Activated T-helper 17 cell treated with anti-CD3 and anti-CD28 coated beads, Interleukin-2, amount 50 U/mL, for 72 hours (primary cell): ENCODE measurements around the gene DDN. TPM values are rescaled to one million over a fixed set of nuclear protein-coding genes. Genes with fewer than 3 reads are reported as not detected.
A peak's percentile ranks its signal among the peaks of the same experiment; 100 is the strongest.

Source experiments
- ATAC-seq: fragments of 150-1000 bp; cut with Tn5 transposase; replicated peaks from 2 replicates; pipeline ENCODE4 v1.10.0; 2021; ENCODE audit warnings: mild to moderate bottlenecking, moderate library complexity
- H3K27ac Mint-ChIP-seq: one replicate; pipeline ENCODE4 v1.8.0; 2022; ENCODE audit warnings: mixed read lengths
- H3K27me3 Mint-ChIP-seq: one replicate; pipeline ENCODE4 v1.8.0; 2022; ENCODE audit warnings: mixed read lengths
- H3K36me3 Mint-ChIP-seq: one replicate; pipeline ENCODE4 v1.8.0; 2022; ENCODE audit warnings: low read depth, mild to moderate bottlenecking, mixed read lengths
- H3K4me1 Mint-ChIP-seq: one replicate; pipeline ENCODE4 v1.8.0; 2022; ENCODE audit warnings: mixed read lengths
- H3K4me3 Mint-ChIP-seq: one replicate; pipeline ENCODE4 v1.8.0; 2022; ENCODE audit warnings: mild to moderate bottlenecking, mixed read lengths
- H3K9me3 Mint-ChIP-seq: one replicate; pipeline ENCODE4 v1.8.0; 2022; ENCODE audit warnings: mixed read lengths
- total RNA-seq, 2 donors: library from RNA; stranded (reverse); gene quantifications; one replicate each; pipeline ENCODE4 v1.2.3, GENCODE V29; 2022

DDN gene
- total RNA-seq, 2 donors from 2014 or later: 0.32 to 1.5 TPM

DNA sequence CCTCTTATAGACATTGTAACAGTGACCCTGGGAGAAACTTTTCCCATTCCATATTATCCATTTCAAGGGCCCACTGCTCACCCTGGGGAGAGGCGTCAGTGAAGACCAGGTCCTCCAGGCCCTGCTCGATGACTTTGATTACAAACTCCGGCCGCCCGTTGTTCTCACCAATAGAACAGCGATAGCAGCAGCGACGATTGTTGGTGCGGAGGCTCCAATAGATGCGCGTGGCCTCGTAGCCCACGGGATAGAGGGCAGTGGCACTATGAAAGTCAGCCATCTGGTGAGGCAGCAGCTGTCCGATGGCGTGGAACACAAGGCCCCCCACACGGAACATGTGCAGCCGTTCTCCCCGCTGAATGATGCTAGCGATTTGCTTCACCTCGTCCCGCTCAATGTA lies 26.9 kb upstream of the DDN start:
- Mint-ChIP-seq H3K27me3 (no peaks in the 10 kb centered on the region), H3K9me3 (no peaks in the 10 kb centered on the region), H3K36me3 (peaks cover 91% of the 10 kb centered on the region), H3K4me3 (no peak overlapping the region), H3K4me1 (peaks cover 6% of the 10 kb centered on the region), H3K27ac (peak overlapping the region; percentile 85)
- no peak for ATAC-seq

DNA sequence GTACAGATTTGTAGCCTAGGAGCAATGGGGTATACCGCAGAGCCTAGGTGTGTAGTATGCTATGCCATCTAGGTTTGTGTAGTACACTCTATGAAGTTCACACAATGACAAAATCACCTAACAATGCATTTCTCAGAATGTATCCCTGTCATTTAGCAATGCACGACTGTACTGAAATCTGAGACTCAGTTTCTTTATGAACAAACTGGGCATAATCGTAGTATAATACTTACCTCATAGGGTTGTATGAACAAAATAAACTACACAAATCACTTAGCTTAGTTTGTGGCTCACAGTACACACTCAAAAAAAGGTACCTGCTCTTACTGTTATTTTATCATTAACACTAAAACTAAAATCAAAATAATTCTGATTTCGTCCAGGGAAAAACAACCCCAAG lies 26.3 kb upstream of the DDN start:
- Mint-ChIP-seq H3K9me3 (no peaks in the 10 kb centered on the region), H3K4me3 (no peak overlapping the region), H3K27ac (peak overlapping the region; percentile 85), H3K36me3 (peaks cover 89% of the 10 kb centered on the region), H3K27me3 (no peaks in the 10 kb centered on the region), H3K4me1 (peaks cover 6% of the 10 kb centered on the region)
- ATAC-seq: peak; percentile 66

DNA sequence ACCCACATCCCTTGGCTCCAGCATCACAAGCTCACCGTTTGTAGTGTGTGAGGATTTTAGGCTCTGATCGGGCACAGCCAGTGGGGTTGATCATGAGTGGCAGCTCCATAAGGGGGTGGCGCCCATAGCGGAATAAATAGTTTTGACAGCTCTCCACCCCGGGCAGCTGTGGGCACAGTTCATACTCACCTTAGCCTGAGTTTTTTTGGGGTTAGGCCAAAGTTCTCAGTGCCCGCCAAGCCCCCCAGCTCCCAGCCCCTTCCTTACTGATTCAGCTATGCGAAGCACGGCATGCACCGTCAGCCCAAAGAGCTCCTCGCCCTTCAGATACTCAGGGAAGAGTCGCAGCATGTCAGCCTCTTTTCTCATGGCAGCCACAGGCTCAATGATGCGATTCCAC lies 25.4 kb upstream of the DDN start:
- Mint-ChIP-seq H3K27me3 (no peaks in the 10 kb centered on the region), H3K27ac (peak overlapping the region; percentile 69), H3K9me3 (no peaks in the 10 kb centered on the region), H3K4me1 (peaks cover 6% of the 10 kb centered on the region), H3K36me3 (peaks cover 80% of the 10 kb centered on the region), H3K4me3 (no peak overlapping the region)
- ATAC-seq: no peak

DNA sequence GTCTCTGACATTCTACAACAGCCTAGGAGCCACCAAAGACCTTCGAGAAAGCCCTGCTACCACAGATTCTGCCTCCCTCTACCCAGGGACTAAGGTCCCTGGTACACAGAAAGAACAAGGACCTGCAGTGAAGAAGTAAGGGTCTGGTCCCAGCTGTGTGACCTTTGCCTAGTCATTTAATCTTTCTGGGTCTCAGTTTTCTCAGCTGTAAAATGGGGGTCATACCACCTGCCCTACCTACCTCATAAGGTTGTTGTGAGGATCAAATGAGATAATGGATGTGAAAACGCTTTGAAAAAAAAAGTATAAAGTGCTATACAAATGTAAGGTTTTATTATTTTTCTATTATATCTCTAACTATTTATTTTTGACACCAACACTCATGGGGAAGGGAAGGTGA lies 24.6 kb upstream of the DDN start:
- no peaks in the 10 kb centered on the region for H3K9me3 Mint-ChIP-seq
- ATAC-seq: no peak
- no peak overlapping the region for H3K4me3 Mint-ChIP-seq
- H3K27ac Mint-ChIP-seq: no peak overlapping the region
- H3K36me3 Mint-ChIP-seq: peaks cover 73% of the 10 kb centered on the region
- no peaks in the 10 kb centered on the region for H3K27me3 Mint-ChIP-seq
- peaks cover 6% of the 10 kb centered on the region for H3K4me1 Mint-ChIP-seq

DNA sequence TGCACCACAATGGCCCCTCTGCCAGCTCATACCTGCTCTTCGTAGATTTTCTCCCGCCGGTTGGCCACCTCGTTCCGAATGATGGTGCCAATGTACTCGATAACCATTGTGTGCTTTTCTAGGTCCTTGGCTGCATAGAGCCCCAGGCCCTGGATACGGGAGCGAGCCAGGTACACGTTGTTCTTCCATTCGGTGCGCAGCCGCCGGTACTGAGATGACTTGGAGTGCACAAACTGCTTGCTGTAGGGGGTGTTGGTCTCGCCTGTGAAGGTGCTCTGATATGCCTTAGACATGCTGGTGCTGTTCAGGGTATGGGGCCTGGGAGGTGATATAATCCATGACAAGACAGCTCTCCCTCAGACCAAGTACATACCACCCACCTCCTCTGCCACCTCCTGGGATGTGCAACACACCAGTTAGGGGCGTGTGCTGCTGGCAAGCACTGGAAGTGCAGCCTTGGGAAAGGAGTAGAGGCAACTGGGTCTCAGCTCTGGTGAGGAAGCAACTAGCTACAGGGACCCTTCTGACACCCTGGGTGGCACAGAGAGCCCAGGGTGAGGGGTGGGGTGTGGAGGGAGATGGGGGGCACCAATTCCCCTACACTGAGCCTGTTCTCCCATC lies 23.5 kb upstream of the DDN start:
- Mint-ChIP-seq H3K27ac (no peak overlapping the region), H3K36me3 (peaks cover 61% of the 10 kb centered on the region), H3K27me3 (no peaks in the 10 kb centered on the region), H3K4me1 (peaks cover 6% of the 10 kb centered on the region), H3K4me3 (no peak overlapping the region), H3K9me3 (no peaks in the 10 kb centered on the region)
- ATAC-seq: no peak

DNA sequence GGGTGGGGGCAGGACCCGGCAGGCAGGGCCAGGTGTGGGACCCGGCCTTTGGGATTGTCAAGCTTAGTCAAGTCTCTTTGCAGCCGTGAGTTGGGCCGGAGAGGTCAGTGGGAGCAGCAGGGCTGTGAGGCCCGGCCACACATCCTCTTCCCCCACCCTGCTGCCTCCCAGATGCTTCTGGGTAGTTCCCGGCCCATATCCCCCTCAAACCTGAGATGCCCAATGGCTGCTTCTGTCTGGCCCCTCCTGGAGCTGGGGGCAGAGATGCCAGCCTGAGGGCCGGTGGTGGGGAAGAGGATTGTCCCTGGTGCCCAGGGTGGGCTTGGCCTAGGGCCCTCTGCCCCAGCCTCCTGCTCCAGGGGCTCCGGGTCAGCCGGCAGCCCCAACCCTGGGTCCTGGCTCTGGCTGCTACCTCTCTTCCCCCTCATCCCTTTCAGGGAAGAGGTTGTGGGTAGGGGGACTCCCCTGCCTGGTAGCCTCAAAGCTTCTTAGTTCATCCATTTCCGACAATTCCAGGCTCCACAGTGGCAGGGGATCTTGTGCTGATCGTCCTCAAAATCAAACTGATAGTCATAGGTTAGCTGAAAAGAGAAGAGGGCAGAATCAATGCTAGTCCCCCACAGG lies 22.2 kb upstream of the DDN start:
- H3K9me3 Mint-ChIP-seq: no peaks in the 10 kb centered on the region
- ATAC-seq: no peak
- peaks cover 15% of the 10 kb centered on the region for H3K4me1 Mint-ChIP-seq
- peak overlapping the region; percentile 22 for H3K27ac Mint-ChIP-seq
- no peak overlapping the region for H3K4me3 Mint-ChIP-seq
- no peaks in the 10 kb centered on the region for H3K27me3 Mint-ChIP-seq
- H3K36me3 Mint-ChIP-seq: peaks cover 59% of the 10 kb centered on the region

DNA sequence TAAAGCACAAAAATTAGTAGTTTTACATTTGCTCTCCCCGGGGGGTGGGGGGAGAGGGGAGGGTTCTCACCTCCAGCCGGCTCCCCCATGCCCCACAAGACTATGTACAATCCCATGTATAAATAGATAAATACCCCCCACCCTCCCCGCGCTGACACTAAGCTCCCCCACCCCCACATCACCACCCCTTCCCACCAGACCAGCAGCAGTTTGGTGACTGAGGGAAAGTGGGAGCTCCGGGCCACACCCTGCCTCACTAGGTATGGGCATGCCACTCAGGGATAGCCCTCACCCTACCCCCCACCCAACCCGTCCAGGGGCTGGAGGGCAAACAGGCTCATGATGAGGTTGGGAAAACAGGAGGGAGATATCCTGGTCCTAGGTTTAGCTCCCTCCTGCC lies 21.3 kb upstream of the DDN start:
- Mint-ChIP-seq H3K4me1 (peaks cover 12% of the 10 kb centered on the region), H3K36me3 (peaks cover 58% of the 10 kb centered on the region), H3K9me3 (no peaks in the 10 kb centered on the region), H3K4me3 (no peak overlapping the region), H3K27me3 (no peaks in the 10 kb centered on the region), H3K27ac (no peak overlapping the region)
- no peak for ATAC-seq

DNA sequence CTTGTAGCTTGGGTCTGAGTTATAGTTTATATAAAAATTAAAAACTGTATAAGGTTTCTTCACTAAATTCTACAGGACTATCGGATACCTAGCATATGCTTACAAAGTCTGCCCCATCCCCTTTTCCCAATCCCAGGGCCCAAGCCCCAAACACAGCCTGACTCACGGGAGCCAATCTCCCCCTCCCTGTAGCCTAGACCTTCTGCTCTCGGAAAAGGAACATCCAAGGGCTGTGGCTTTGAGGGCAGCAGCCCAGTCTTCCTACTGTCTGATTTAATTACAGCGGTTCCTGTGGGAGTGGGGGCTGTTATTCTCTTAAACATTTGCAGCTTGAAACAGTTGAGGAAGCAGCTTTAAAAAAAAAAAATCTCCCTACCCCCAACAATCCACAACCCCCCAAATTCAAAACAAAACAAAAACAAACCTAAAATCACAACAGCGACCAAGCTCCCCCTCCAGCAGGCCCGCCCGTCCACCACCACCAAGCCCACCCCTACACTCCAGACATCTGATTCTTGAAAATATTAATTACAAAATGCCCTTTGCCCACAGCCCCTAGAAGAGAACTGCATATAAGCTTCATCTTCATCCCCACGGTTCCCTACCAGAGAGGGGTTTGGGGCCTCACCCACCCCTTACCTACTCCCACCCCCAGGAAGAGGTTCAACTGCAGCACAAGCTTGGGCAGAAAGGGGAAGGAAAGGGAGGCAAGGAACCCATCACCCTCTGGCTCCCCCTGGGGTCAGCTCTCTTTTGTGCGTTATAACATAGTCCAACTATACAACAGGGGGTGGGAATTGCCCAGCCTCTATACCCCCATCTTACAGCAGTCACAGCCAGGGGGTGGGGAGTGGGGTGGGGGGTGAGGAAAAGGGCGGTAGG lies 20.5 kb upstream of the DDN start:
- Mint-ChIP-seq H3K27me3 (no peaks in the 10 kb centered on the region), H3K9me3 (no peaks in the 10 kb centered on the region), H3K4me3 (peak overlapping the region; percentile 92), H3K4me1 (peaks cover 16% of the 10 kb centered on the region), H3K27ac (peak overlapping the region; percentile 95), H3K36me3 (peaks cover 57% of the 10 kb centered on the region)
- ATAC-seq: no peak

DNA sequence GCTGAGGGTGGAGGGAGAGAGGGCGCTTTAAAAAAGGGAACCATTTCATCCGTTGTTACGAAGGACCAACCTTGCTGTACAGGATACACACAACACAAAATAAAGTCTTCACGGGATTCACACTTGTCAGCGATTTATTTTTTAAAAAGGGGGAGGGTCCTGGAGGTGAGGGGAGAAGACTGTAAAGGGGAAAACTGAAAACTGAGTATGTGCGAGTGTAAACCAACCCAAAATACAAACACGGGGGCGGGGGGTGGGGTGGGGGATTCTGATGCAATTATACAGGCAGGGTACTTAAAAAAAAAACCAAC lies 19.9 kb upstream of the DDN start:
- peaks cover 16% of the 10 kb centered on the region for H3K4me1 Mint-ChIP-seq
- peak overlapping the region; percentile 95 for H3K27ac Mint-ChIP-seq
- ATAC-seq: no peak

DNA sequence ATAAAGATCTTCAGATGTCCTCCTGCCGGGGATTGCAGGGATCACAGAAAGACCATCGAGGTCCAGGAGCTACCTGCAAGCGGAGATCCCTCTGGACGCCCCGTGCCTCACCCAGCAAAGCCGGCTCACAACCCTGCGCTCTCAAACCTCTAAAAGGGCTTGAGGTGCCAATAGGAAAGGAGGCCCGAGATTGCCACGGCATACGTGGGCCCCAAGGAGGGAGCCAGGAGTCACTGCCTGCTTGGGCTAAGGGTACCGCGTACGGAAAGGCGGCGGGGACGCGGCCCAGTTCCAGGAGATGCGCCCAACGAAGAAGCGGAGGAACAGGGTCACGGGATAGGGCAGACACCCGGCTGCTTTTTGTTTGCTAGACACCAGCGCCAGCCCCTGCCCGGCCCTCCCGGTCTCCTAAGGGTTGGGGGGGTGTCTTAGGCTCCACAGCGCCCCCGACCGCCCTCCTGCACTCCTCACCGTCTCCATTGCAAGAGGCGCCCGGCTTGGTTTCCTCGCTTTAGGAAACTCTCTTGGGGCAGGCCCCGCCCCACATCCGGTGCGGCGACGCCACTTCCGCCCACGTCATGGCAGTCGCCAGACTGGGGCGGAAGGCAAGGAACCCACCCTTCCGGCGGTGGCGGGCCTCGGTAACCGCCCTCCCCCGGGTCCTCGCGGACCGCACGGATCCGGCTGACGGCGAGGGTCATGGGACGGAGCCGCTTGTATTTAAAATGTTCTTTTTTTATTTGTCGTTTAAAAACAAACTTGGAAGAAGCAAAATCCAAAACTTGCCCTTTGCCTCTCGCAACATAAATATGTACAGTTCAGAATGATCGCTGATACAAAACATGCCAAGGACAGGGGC lies 19.3 kb upstream of the DDN start, which contains the start of gene PRKAG1:
Gene PRKAG1 (minus strand): TSS at position 516 of the 859 bp plus-strand sequence. CDS start 36 bp downstream, at position 480.
- Mint-ChIP-seq H3K36me3 (peaks cover 56% of the 10 kb centered on the region), H3K27ac (peak within 1 kb of the TSS; percentile 95), H3K9me3 (no peaks in the 10 kb centered on the region), H3K4me1 (peaks cover 16% of the 10 kb centered on the region), H3K4me3 (peak within 1 kb of the TSS; percentile 92), H3K27me3 (no peaks in the 10 kb centered on the region)
- peak; percentile 95 for ATAC-seq

More for the DNA sequence above, 19.9 kb upstream of the DDN start:
- peaks cover 53% of the 10 kb centered on the region for H3K36me3 Mint-ChIP-seq
- no peaks in the 10 kb centered on the region for H3K27me3 Mint-ChIP-seq
- peak overlapping the region; percentile 92 for H3K4me3 Mint-ChIP-seq
- no peaks in the 10 kb centered on the region for H3K9me3 Mint-ChIP-seq

DNA sequence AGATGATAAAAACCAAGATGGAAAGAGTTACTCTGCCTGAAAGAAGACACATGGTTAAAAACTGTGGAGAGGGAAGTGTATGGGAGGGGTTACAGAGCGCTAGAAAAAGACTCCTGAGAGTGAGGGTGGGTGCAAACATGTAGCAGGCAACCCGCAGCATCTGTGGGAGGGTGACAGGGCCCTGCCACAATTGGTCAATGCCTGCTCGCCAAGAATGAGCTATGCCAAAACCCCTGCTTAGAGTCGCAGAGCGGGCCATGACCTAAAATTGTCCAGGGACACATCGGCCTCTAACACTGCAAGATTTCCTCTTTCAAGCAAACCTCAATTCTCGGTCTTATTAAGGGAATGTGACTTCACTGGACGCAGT lies 18.7 kb upstream of the DDN start:
- ATAC-seq: peak; percentile 39
- H3K9me3 Mint-ChIP-seq: no peaks in the 10 kb centered on the region

DNA sequence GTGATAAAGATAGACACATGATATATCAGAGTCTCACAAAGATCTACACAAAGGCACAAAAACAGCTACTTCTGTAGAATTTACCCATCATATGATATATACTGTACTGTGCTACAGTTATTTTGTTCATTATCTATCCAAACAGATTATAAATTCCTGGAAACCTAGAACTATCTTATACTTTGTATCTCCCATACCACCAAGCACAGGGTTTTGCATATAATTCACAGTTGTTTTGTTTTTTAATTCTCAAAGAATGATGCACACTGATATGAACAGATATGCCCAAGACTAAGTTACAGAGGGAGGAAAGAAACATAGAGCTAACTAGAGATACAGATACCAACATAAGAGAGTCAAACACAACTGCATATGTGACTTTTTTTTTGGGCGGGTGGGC lies 16.0 kb upstream of the DDN start:
- Mint-ChIP-seq H3K9me3 (no peaks in the 10 kb centered on the region), H3K36me3 (peaks cover 65% of the 10 kb centered on the region), H3K4me3 (no peak overlapping the region), H3K27me3 (no peaks in the 10 kb centered on the region), H3K4me1 (peaks cover 16% of the 10 kb centered on the region), H3K27ac (no peak overlapping the region)
- ATAC-seq: no peak

More for the DNA sequence above, 18.7 kb upstream of the DDN start:
- H3K4me1 Mint-ChIP-seq: peaks cover 16% of the 10 kb centered on the region
- peak overlapping the region; percentile 92 for H3K4me3 Mint-ChIP-seq
- H3K27ac Mint-ChIP-seq: peak overlapping the region; percentile 95
- peaks cover 56% of the 10 kb centered on the region for H3K36me3 Mint-ChIP-seq
- no peaks in the 10 kb centered on the region for H3K27me3 Mint-ChIP-seq

DNA sequence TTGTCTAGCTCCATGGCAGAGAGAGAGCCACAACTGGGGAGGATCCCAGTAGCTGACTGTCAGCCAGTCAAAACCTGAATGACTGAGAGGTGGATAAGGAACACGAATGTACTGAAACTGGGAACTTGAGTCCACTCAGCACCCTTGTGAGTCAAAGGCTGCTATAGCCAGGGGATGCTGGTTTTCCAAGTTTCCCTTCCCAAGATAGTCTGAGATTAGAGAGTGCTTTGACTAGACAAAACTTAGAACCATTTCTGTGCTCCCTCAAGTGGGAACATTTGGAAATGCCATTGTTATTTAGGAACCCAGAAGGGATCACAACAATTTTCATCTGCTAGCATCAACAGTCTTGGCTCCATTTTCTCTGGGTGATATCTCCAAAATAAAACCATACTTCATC lies 15.4 kb upstream of the DDN start:
- H3K4me3 Mint-ChIP-seq: no peak overlapping the region
- no peaks in the 10 kb centered on the region for H3K27me3 Mint-ChIP-seq
- H3K4me1 Mint-ChIP-seq: peaks cover 16% of the 10 kb centered on the region
- H3K9me3 Mint-ChIP-seq: no peaks in the 10 kb centered on the region
- peaks cover 71% of the 10 kb centered on the region for H3K36me3 Mint-ChIP-seq
- ATAC-seq: no peak
- no peak overlapping the region for H3K27ac Mint-ChIP-seq

DNA sequence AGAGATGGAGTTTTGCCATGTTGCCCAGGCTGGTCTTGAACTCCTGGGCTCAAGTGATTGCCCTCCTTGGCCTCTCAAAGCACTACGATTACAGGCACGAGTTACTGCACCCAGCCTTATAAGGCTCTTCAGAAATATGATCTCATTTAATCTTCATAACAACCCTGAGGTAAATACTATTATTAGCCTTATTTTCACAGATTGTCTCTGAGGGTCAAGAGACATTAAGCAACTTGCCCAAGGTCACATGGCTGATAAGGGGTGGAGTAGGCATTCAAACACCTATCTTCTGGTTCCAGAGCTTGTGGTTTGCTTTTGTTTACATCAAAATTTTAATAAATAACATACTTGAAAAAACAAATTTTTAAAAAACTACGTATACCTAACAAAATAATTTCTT lies 14.3 kb upstream of the DDN start:
- Mint-ChIP-seq H3K27ac (no peak overlapping the region), H3K27me3 (no peaks in the 10 kb centered on the region), H3K4me1 (peaks cover 16% of the 10 kb centered on the region), H3K36me3 (peaks cover 82% of the 10 kb centered on the region), H3K9me3 (no peaks in the 10 kb centered on the region), H3K4me3 (no peak overlapping the region)
- ATAC-seq: no peak
